HepG2 (cell line): ENCODE measurements around the gene CYP27A1. TPM values are rescaled to one million over a fixed set of nuclear protein-coding genes. Genes with fewer than 3 reads are reported as not detected.

ENCODE experiments used
- BCLAF1 ChIP-seq: fragments of 450-650 bp; IDR thresholded peaks from 2 replicates; pipeline ENCODE4 v1.6.1; 2017; ENCODE audit warnings: mild to moderate bottlenecking
- CAMTA2 ChIP-seq: sonication (generic); formaldehyde crosslinking; IDR thresholded peaks from 2 replicates; pipeline ENCODE4 v1.4.0; 2020; ENCODE audit warnings: mild to moderate bottlenecking, missing genetic modification reagents, borderline replicate concordance
- GATAD1 ChIP-seq: IDR thresholded peaks from 2 replicates; pipeline ENCODE4 v1.6.1; 2016; ENCODE audit warnings: missing genetic modification reagents, missing compliant biosample characterization
- IRF1 ChIP-seq: sonication (generic); formaldehyde crosslinking; IDR thresholded peaks from 2 replicates; pipeline ENCODE4 v1.4.0; 2020; ENCODE audit warnings: low read depth, mild to moderate bottlenecking, missing genetic modification reagents
- JARID2 ChIP-seq: sonication (generic); formaldehyde crosslinking; IDR thresholded peaks from 2 replicates; pipeline ENCODE4 v1.8.1; 2023; ENCODE audit warnings: missing genetic modification reagents, inconsistent platforms; ENCODE audit not compliant: insufficient replicate concordance
- KDM3A ChIP-seq: IDR thresholded peaks from 2 replicates; pipeline ENCODE4 v1.6.1; 2018; ENCODE audit warnings: low read depth, missing compliant biosample characterization
- REPIN1 ChIP-seq: sonication (generic); formaldehyde crosslinking; IDR thresholded peaks from 2 replicates; pipeline ENCODE4 v1.8.0; 2022; ENCODE audit warnings: missing genetic modification reagents, low read depth, mild to moderate bottlenecking, borderline replicate concordance
- TBL1XR1 ChIP-seq: fragments of 150-350 bp; IDR thresholded peaks from 2 replicates; pipeline ENCODE4 v1.6.1; 2014; ENCODE audit warnings: borderline replicate concordance, low read length; ENCODE audit not compliant: partially characterized antibody
- TCF12 ChIP-seq, 2 experiments: fragments of 450-650 bp in 1 of 2; sonication (generic) in 1 of 2; formaldehyde crosslinking in 1 of 2; IDR thresholded peaks; 2 replicates each; pipeline versions ENCODE4 v1.6.1 to v1.8.0; 2017 to 2022; ENCODE audit warnings: antibody characterized with exemption in 1 of 2, mild to moderate bottlenecking in 1 of 2, missing genetic modification reagents in 1 of 2, moderate library complexity in 1 of 2
- TMF1 ChIP-seq: sonication (generic); formaldehyde crosslinking; IDR thresholded peaks from 2 replicates; pipeline ENCODE4 v1.8.1; 2022; ENCODE audit warnings: low read depth, missing genetic modification reagents
- YEATS4 ChIP-seq: sonication (generic); formaldehyde crosslinking; IDR thresholded peaks from 2 replicates; pipeline ENCODE4 v1.4.0; 2020; ENCODE audit warnings: missing genetic modification reagents, borderline replicate concordance
- ZBTB10 ChIP-seq: sonication (generic); formaldehyde crosslinking; IDR thresholded peaks from 2 replicates; pipeline ENCODE4 v1.4.0; 2020; ENCODE audit warnings: missing genetic modification reagents, borderline replicate concordance
- ZBTB7B ChIP-seq: sonication (generic); formaldehyde crosslinking; IDR thresholded peaks from 2 replicates; pipeline ENCODE4 v1.4.0; 2020; ENCODE audit warnings: missing genetic modification reagents
- ZKSCAN1 ChIP-seq: fragments of 150-350 bp; IDR thresholded peaks from 2 replicates; pipeline ENCODE4 v1.6.1; 2014; ENCODE audit warnings: low read length
- ZNF496 ChIP-seq: sonication (generic); formaldehyde crosslinking; IDR thresholded peaks from 2 replicates; pipeline ENCODE4 v1.8.1; 2023; ENCODE audit warnings: mild to moderate bottlenecking, moderate library complexity, missing genetic modification reagents; ENCODE audit not compliant: insufficient replicate concordance
- ZNF530 ChIP-seq: sonication (generic); formaldehyde crosslinking; IDR thresholded peaks from 2 replicates; pipeline ENCODE4 v1.5.0; 2020; ENCODE audit warnings: low read depth, mild to moderate bottlenecking, missing genetic modification reagents
- ZNF597 ChIP-seq: sonication (generic); formaldehyde crosslinking; IDR thresholded peaks from 2 replicates; pipeline ENCODE4 v1.5.0; 2020; ENCODE audit warnings: missing genetic modification reagents
- ZNF746 ChIP-seq: sonication (generic); formaldehyde crosslinking; IDR thresholded peaks from 2 replicates; pipeline ENCODE4 v1.8.0; 2022; ENCODE audit warnings: mild to moderate bottlenecking, missing genetic modification reagents
- ZNF772 ChIP-seq: sonication (generic); formaldehyde crosslinking; IDR thresholded peaks from 2 replicates; pipeline ENCODE4 v1.5.0; 2020; ENCODE audit warnings: mild to moderate bottlenecking, missing genetic modification reagents
- ZNF780A ChIP-seq: sonication (generic); formaldehyde crosslinking; IDR thresholded peaks from 2 replicates; pipeline ENCODE4 v1.8.0; 2022; ENCODE audit warnings: mild to moderate bottlenecking, missing genetic modification reagents, moderate library complexity
- ZSCAN29 ChIP-seq: sonication (generic); formaldehyde crosslinking; conservative IDR thresholded peaks from 2 replicates; pipeline ENCODE4 v1.4.0; 2020; ENCODE audit warnings: mild to moderate bottlenecking, missing genetic modification reagents
- polyA plus RNA-seq, 8 experiments: library from polyadenylated mRNA; depleted of rRNA in 3 of 8; stranded (reverse) in 7 of 8; unstranded in 1 of 8; fragments of >200 nt; fragmentation: Illumina TruSeq in 4 of 8; extraction: Trizol in 4 of 8; gene quantifications; 2 replicates each; pipeline versions ENCODE4 v1.2.1 to v1.2.3, GENCODE V29; 2011 to 2016; ENCODE audit warnings: low read depth in 4 of 8, missing spikeins in 1 of 8, mixed read lengths in 1 of 8; ENCODE audit not compliant: insufficient read depth in 1 of 8
- total RNA-seq, 5 experiments: library from RNA; depleted of rRNA; stranded (reverse); fragments of >200 nt; fragmentation: Illumina TruSeq; extraction: Trizol; gene quantifications; 2 replicates each; pipeline ENCODE4 v1.2.3, GENCODE V29; 2016; ENCODE audit warnings: low read depth in 1 of 5

CYP27A1 gene
- total and polyA plus RNA-seq, 2 of the 13 experiments (the other 11 are each of a cell fraction or from before 2014, with no cell fraction given), result 157 to 266 TPM

- TF ChIP-seq CAMTA2 (CRISPR knock-in tag) (no peak), IRF1 (CRISPR knock-in tag) (no peak), ZNF772 (CRISPR knock-in tag) (peak; percentile 68; the same call in 1 of the 2 replicates), ZNF780A (CRISPR knock-in tag) (no peak), GATAD1 (CRISPR knock-in tag) (peak; percentile 44; the same call in 1 of the 2 replicates), ZSCAN29 (no peak), YEATS4 (CRISPR knock-in tag) (0 out of 2 replicates have a peak, but pooled peaks have one; percentile 48), KDM3A (no peak; the same call in 1 of the 2 replicates), ZNF496 (CRISPR knock-in tag) (no peak), TMF1 (CRISPR knock-in tag) (no peak), ZBTB10 (CRISPR knock-in tag) (peak; percentile 67; the same call in 1 of the 2 replicates), REPIN1 (CRISPR knock-in tag) (peak; percentile 77; the same call in 1 of the 2 replicates), TBL1XR1 (peak; percentile 48), TCF12 (IDR thresholded peaks at IDR 0.05) (no peak), TCF12 (CRISPR knock-in tag; IDR thresholded peaks at IDR 0.05) (no peak), JARID2 (CRISPR knock-in tag) (no peak), ZNF746 (no peak), BCLAF1 (no peak), ZBTB7B (0 out of 2 replicates have a peak, but pooled peaks have one; percentile 53), ZNF530 (CRISPR knock-in tag) (no peak), ZKSCAN1 (no peak), ZNF597 (CRISPR knock-in tag) (no peak)
These were observed 24.5 kb downstream of the CYP27A1 start (continued) for GRCh38 chr2:218806346-218806978.
